Activated T-cell treated with anti-CD3 and anti-CD28 coated beads, Interleukin-2, amount 50 U/mL, for 72 hours (primary cell): ENCODE measurements around the gene ADAMTS17. TPM values are rescaled to one million over a fixed set of nuclear protein-coding genes. Genes with fewer than 3 reads are reported as not detected.
"Not testable (repeated sequence)": the region's sequence is repeated elsewhere in the genome, so short reads cannot be mapped to it uniquely, and the experiment has no call there.

Experiments used
- ATAC-seq, 2 donors: fragments of 150-1000 bp; cut with Tn5 transposase; replicated peaks in 1 of 2; 2 replicates each; pipeline ENCODE4 v1.10.0; 2021; ENCODE audit warnings: moderate library complexity in 2 of 2, mild to moderate bottlenecking in 1 of 2
- DNase-seq, 2 donors: peaks; one replicate each; pipeline ENCODE4 v3.0.0; 2021 to 2022; ENCODE audit warnings: mixed read lengths in 1 of 2
- H3K27ac Mint-ChIP-seq: one replicate; pipeline ENCODE4 v1.8.0; 2022; ENCODE audit warnings: mild to moderate bottlenecking, moderate library complexity, mixed read lengths
- H3K27me3 Mint-ChIP-seq: one replicate; pipeline ENCODE4 v1.8.0; 2022; ENCODE audit warnings: low read depth, mixed read lengths
- H3K36me3 Mint-ChIP-seq, 2 donors: one replicate each; pipeline ENCODE4 v1.8.0; 2022; ENCODE audit warnings: mixed read lengths in 2 of 2, mild to moderate bottlenecking in 1 of 2; ENCODE audit not compliant: insufficient read depth in 2 of 2
- H3K4me1 Mint-ChIP-seq: one replicate; pipeline ENCODE4 v1.8.0; 2022; ENCODE audit warnings: low read depth, mixed read lengths
- H3K4me3 Mint-ChIP-seq, 2 donors: one replicate each; pipeline ENCODE4 v1.8.0; 2022; ENCODE audit warnings: mild to moderate bottlenecking in 2 of 2, mixed read lengths in 2 of 2, moderate library complexity in 2 of 2
- H3K9me3 Mint-ChIP-seq, 2 donors: one replicate each; pipeline ENCODE4 v1.8.0; 2022; ENCODE audit warnings: mixed read lengths in 2 of 2
- total RNA-seq, 2 donors: library from RNA; stranded (reverse); gene quantifications; one replicate each; pipeline ENCODE4 v1.2.3, GENCODE V29; 2022

ADAMTS17 gene
- total RNA-seq, 2 donors from 2014 or later: 2.4 to 2.6 TPM

DNA sequence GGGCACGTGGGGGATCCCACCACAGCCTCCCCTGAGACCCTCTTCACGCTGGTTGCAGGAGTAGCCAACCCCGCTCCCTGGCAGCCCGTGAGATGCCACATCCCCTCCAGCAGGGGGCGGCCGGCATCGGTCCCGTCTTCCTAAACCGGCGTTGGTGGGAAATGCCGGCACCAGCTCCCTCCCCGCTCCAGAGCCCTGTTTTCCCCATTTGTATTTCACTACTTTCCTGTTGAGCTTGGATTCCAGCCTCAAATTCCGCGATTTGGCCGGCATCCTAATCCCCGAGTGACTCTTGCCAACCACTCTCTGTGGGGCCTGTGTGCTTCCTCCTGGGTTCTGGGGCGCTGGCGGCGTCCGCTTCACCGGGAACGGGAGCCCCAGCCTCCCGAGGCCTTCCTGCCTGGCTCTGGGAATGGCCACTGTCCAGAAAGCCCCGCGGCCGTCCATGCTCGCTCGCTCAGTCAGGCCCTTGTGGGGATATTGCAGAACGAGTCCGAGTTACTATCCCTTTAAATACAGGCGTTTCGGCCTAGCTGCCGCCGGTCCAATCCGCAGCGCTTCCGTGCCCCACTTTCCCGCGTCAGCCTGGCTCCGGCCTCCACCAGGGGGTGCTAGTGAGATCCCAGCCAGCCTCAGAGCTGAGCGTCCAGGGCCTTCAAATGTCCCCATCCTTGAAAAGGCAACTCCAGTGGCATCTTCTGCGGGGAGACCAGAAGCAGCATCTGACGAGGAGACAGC lies 8.1 kb upstream of the ADAMTS17 start:
- peaks cover 21% of the 10 kb centered on the region for H3K4me1 Mint-ChIP-seq

DNA sequence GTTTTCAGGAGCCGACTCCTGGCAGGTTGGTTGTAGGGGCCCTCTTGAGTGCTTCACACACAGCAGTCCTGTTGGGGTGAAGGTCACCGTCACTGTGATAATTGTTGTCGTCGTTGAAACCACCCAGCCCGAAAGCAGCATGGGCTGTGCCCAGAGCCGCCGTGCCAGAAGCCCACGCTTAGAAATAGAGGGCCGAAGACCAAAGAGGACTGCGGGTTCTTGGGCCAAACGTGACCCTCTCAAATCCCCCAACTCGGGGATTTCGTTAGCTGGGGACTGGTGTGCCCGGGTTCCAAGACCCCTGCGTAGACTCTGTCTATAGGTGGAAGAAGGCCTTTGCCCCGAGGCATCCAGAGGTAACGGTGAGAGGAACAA lies 7.5 kb upstream of the ADAMTS17 start:
- H3K27me3 Mint-ChIP-seq: no peaks in the 10 kb centered on the region
- no peak for ATAC-seq
- H3K4me1 Mint-ChIP-seq: peaks cover 21% of the 10 kb centered on the region
- peak overlapping the region; percentile 89 to 91 for H3K4me3 Mint-ChIP-seq
- no peak overlapping the region for H3K27ac Mint-ChIP-seq
- DNase-seq: no peak
- H3K36me3 Mint-ChIP-seq: peaks cover 0 to 2% of the 10 kb centered on the region in 2 donors
- no peaks in the 10 kb centered on the region for H3K9me3 Mint-ChIP-seq

More for the DNA sequence above, 8.1 kb upstream of the ADAMTS17 start:
- Mint-ChIP-seq H3K27ac (peak overlapping the region; percentile 84), H3K27me3 (no peaks in the 10 kb centered on the region), H3K9me3 (no peaks in the 10 kb centered on the region), H3K4me3 (peak overlapping the region; percentile 89 to 91), H3K36me3 (peaks cover 0 to 2% of the 10 kb centered on the region in 2 donors)
- ATAC-seq (peak; percentile 91 to 92), DNase-seq (peak; percentile 90 to 95)

DNA sequence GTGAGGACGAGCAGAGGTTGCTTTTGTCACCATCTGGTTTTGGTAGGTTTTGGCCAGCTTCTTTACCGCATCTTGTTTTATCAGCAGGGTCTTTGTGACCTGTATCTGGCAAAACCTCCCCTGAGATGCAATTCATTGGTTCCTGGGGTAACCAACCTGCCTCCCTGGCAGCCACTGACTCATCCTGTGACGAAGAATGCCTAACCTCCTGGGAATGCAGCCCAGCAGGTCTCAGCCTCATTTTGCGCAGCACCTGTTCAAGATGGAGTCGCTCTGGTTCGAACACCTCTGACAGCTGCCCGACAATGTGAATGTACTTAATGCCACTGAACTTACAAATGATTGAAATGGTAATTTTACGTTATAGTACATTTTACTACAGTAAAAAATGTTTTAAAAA lies 6.8 kb upstream of the ADAMTS17 start:
- H3K27me3 Mint-ChIP-seq: no peaks in the 10 kb centered on the region
- ATAC-seq (no peak), DNase-seq (no peak)
- peaks cover 0 to 2% of the 10 kb centered on the region in 2 donors for H3K36me3 Mint-ChIP-seq
- H3K27ac Mint-ChIP-seq: no peak overlapping the region
- peaks cover 21% of the 10 kb centered on the region for H3K4me1 Mint-ChIP-seq
- no peaks in the 10 kb centered on the region for H3K9me3 Mint-ChIP-seq
- H3K4me3 Mint-ChIP-seq: peak overlapping the region in 1 of 2 donors; percentile 89

DNA sequence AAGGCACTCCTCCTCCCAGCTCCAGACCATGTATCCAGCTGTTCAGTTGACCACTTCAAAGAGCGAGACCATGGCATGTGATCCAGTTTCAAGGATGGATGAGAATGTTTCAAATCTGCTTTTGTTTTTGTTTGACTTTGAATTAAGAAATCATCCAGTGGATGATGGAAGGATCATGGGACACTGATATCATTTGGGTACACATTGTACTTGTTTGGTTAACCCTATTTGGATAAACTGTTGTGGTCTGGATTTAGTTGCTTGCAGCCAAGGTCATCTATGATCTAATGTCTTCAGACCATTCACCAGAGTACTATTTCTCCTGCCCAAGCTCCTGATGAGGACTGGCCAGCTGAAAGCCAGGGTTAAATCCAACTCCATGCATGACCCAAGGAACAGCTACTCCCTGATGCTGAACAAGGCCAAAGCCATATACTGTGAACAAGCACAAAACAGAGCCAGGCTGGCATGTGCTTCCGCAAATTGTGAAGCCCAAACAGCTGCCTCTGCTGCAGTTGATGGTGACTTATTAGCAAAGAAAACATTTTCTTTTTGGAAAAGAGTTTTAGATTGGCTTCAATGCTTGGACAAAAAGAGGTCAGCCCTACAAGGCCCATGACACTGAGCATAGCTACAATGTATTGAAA lies 5.2 kb upstream of the ADAMTS17 start:
- peaks cover 21% of the 10 kb centered on the region for H3K4me1 Mint-ChIP-seq
- H3K4me3 Mint-ChIP-seq: no peak overlapping the region
- no peaks in the 10 kb centered on the region for H3K9me3 Mint-ChIP-seq
- ATAC-seq (no peak), DNase-seq (no peak)
- H3K27me3 Mint-ChIP-seq: no peaks in the 10 kb centered on the region
- no peak overlapping the region for H3K27ac Mint-ChIP-seq
- peaks cover 0 to 2% of the 10 kb centered on the region in 2 donors for H3K36me3 Mint-ChIP-seq

- H3K36me3 Mint-ChIP-seq: no peaks in the 10 kb centered on the region
- H3K27me3 Mint-ChIP-seq: no peaks in the 10 kb centered on the region
- H3K4me3 Mint-ChIP-seq: no peak overlapping the region
- no peaks in the 10 kb centered on the region for H3K9me3 Mint-ChIP-seq
- DNase-seq: no peak
- no peak for ATAC-seq
- no peak overlapping the region for H3K27ac Mint-ChIP-seq
- H3K4me1 Mint-ChIP-seq: peaks cover 13% of the 10 kb centered on the region
Observed at GRCh38 chr15:100345438-100345837, 3.7 kb upstream of the ADAMTS17 start.

DNA sequence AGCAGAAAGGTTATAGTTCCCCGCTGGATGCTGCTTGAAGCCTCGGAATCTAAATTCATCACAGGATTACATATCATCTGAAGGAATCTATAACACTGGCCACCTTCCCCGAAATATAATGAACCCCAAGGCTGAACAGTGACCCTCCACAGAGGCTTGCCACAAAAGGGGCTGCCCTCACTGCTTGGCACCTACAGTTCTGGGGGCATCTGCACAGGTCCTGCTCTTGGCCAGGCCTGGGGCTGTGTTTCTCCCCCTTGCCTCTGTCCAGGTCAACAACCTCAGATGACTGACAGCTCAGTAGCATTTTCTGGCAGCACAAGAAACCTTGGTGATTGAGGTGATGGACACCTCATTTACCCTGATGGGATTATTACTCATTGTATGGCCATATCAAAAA lies 1.5 kb upstream of the ADAMTS17 start:
- no peak for DNase-seq
- Mint-ChIP-seq H3K9me3 (no peaks in the 10 kb centered on the region), H3K36me3 (no peaks in the 10 kb centered on the region), H3K4me1 (no peaks in the 10 kb centered on the region), H3K4me3 (no peak overlapping the region), H3K27ac (no peak overlapping the region), H3K27me3 (peaks cover 10% of the 10 kb centered on the region)
- no peak for ATAC-seq

DNA sequence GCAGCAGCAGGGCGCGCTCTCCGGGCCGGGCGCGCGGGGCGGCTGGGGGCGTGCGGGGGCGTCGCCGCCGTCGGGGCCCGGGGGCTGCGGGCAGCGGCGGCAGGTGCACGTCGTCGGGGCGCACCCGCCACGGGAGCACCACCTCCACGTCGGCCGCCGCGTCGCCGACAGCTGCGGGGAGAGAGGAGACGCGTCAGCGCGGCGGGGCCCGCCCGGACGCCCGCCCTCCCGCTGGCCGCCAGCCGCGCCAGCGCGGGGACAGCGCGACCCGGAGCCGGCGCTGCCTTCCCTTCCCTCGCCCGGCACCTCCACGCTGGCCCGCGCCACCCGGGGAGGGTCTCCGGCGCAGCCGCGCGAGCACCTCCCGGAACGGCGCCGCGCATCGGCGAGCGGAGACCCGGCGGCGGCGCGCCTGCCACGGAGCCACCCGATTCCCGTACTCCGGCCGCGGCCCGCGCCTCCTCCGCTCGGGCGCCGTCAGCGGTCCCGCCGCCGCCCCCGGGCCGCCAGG lies 481 bp downstream of the ADAMTS17 start:
- Mint-ChIP-seq H3K27ac (no peak overlapping the region), H3K4me1 (no peaks in the 10 kb centered on the region), H3K36me3 (no peaks in the 10 kb centered on the region), H3K27me3 (peaks cover 10% of the 10 kb centered on the region), H3K4me3 (peak overlapping the region; percentile 62 to 71), H3K9me3 (no peaks in the 10 kb centered on the region)
- ATAC-seq (peak; percentile 38 to 41), DNase-seq (peak in 1 of 2 donors; percentile 37)

- Mint-ChIP-seq H3K9me3 (no peaks in the 10 kb centered on the region), H3K4me3 (peak overlapping the region; percentile 61 to 67), H3K27me3 (peaks cover 10% of the 10 kb centered on the region), H3K36me3 (no peaks in the 10 kb centered on the region), H3K4me1 (peaks cover 2% of the 10 kb centered on the region), H3K27ac (no peak overlapping the region)
- ATAC-seq: peak; percentile 7 to 10
- peak; percentile 33 to 46 for DNase-seq
Observed at GRCh38 chr15:100340721-100341238, 995 bp downstream of the ADAMTS17 start.

DNA sequence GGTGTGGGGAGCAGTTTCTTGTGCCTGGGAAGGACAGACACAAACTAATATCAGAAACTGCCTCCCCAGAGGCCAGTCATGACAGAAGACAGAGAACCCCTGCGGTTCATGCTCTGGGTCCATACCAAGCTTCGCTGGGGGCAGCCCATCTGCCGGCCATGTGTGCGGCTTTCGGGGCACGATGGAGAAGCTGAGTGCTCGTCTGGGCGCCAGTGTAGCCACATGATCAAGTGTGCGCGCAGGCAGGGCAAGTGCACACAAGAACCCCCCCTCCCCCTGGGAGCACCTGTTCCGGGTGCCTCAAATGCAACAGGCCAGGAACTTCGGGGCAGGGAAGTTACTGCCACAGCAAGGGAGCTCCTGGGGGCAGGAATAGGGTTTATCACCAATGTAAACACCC lies 1.8 kb downstream of the ADAMTS17 start:
- H3K27ac Mint-ChIP-seq: no peak overlapping the region
- H3K4me1 Mint-ChIP-seq: peaks cover 9% of the 10 kb centered on the region
- no peak for DNase-seq
- peak overlapping the region; percentile 61 to 67 for H3K4me3 Mint-ChIP-seq
- peaks cover 10% of the 10 kb centered on the region for H3K27me3 Mint-ChIP-seq
- no peak for ATAC-seq
- H3K9me3 Mint-ChIP-seq: no peaks in the 10 kb centered on the region
- no peaks in the 10 kb centered on the region for H3K36me3 Mint-ChIP-seq

GRCh38 chr15:100339451-100339850 lies 2.3 kb downstream of the ADAMTS17 start:
- not testable (repeated sequence) for ATAC-seq, H3K9me3 Mint-ChIP-seq, H3K27ac Mint-ChIP-seq, H3K36me3 Mint-ChIP-seq, DNase-seq
- Mint-ChIP-seq H3K4me3 (peak overlapping the region; percentile 61 to 70), H3K4me1 (peaks cover 14% of the 10 kb centered on the region), H3K27me3 (peaks cover 10% of the 10 kb centered on the region)

DNA sequence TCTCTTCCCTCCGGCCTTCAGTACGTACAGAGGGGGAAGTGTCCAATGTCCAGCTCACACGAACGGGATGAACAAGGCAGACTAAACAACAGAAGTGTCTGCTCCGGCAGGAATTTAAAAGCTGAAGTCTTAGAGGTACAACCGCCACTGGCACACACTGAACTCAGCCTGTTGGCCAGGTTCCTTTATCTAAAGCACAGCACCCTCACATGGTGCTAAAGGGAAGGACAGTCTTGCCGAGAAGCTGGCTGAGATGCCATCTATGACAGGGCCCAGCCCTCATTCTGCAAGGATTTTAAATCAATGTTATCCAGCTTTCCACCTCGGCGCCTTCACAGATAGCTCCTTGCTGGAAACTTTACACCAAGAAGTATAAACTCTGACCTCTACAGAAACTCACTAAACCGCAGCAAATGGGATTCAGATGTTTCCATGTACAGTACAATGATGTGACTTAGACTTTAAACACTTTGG lies 2.8 kb downstream of the ADAMTS17 start:
- H3K27ac Mint-ChIP-seq: peak overlapping the region; percentile 9
- H3K36me3 Mint-ChIP-seq: no peaks in the 10 kb centered on the region
- DNase-seq: peak; percentile 66 to 75
- ATAC-seq: peak; percentile 59 to 60
- no peaks in the 10 kb centered on the region for H3K9me3 Mint-ChIP-seq
- H3K4me1 Mint-ChIP-seq: peaks cover 14% of the 10 kb centered on the region
- H3K4me3 Mint-ChIP-seq: peak overlapping the region; percentile 33 to 70
- peaks cover 10% of the 10 kb centered on the region for H3K27me3 Mint-ChIP-seq

DNA sequence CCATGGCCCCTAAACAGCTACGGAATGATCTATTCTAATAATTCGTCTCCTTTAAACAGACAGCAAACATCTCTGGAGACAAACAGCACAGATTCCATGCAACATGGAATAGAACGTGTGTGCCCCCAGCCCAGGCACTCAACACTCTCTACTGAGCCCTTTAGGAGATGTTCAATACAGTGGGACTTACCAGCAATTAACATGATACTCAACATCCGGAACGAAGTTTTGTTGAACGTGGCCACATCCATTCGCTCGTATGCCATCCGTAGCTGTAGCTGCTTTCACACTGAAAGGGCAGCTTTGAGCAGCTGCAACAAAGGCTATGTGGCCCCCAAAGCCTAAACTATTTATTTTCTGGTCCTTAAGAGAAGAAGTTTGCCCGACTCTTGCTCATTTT lies 3.5 kb downstream of the ADAMTS17 start:
- no peaks in the 10 kb centered on the region for H3K9me3 Mint-ChIP-seq
- H3K27ac Mint-ChIP-seq: no peak overlapping the region
- peaks cover 14% of the 10 kb centered on the region for H3K4me1 Mint-ChIP-seq
- ATAC-seq (no peak), DNase-seq (no peak)
- H3K36me3 Mint-ChIP-seq: no peaks in the 10 kb centered on the region
- H3K27me3 Mint-ChIP-seq: peaks cover 10% of the 10 kb centered on the region
- peak overlapping the region; percentile 33 to 70 for H3K4me3 Mint-ChIP-seq
